Superior temporal gyrus (tissue), 1 donor: ENCODE results near the gene COX5A.
A peak's percentile ranks its signal among the peaks of the same experiment; 100 is the strongest.

Experiments
- DNase-seq: peaks from one replicate; pipeline ENCODE4 v3.0.0-alpha.2; 2016; ENCODE audit errors: extremely low spot score

The COX5A gene

GRCh38 chr15:74937590-74938371 is at the start of gene COX5A:
Gene COX5A, minus strand, starts transcription at chr15:74938073. Its CDS starts 59 bp downstream, at chr15:74938014.
- DNase-seq, result peak; percentile 97

GRCh38 chr15:74983725-74984231 is 45.9 kb upstream of the COX5A start:
- no peak for DNase-seq

- DNase-seq, result no peak
Observed at GRCh38 chr15:74982183-74982582, 44.3 kb upstream of the COX5A start.

- no peak for DNase-seq
Observed at GRCh38 chr15:74978503-74978902, 40.6 kb upstream of the COX5A start.

- DNase-seq, result no peak
Observed at GRCh38 chr15:74978077-74978476, 40.2 kb upstream of the COX5A start.

GRCh38 chr15:74977599-74977998 is 39.7 kb upstream of the COX5A start:
- no peak for DNase-seq

- no peak for DNase-seq
Observed at GRCh38 chr15:74976159-74976558, 38.3 kb upstream of the COX5A start.

- no peak for DNase-seq
Observed at GRCh38 chr15:74967670-74968069, 29.8 kb upstream of the COX5A start.

- no peak for DNase-seq
Observed at GRCh38 chr15:74964794-74965193, 26.9 kb upstream of the COX5A start.

- no peak for DNase-seq
Observed at GRCh38 chr15:74963213-74963612, 25.3 kb upstream of the COX5A start.

GRCh38 chr15:74962671-74963070 is 24.8 kb upstream of the COX5A start:
- DNase-seq, result no peak

- no peak for DNase-seq
Observed at GRCh38 chr15:74962219-74962618, 24.3 kb upstream of the COX5A start.

GRCh38 chr15:74961616-74962015 is 23.7 kb upstream of the COX5A start:
- DNase-seq, result no peak

GRCh38 chr15:74960995-74961588 is 23.2 kb upstream of the COX5A start:
- DNase-seq, result no peak

- no peak for DNase-seq
Observed at GRCh38 chr15:74960286-74960685, 22.4 kb upstream of the COX5A start.

- DNase-seq, result no peak
Observed at GRCh38 chr15:74959586-74959939, 21.7 kb upstream of the COX5A start.

GRCh38 chr15:74958908-74959585 is 21.2 kb upstream of the COX5A start:
- DNase-seq, result no peak

GRCh38 chr15:74958320-74958907 is 20.5 kb upstream of the COX5A start:
- no peak for DNase-seq

GRCh38 chr15:74957476-74958035 is 19.7 kb upstream of the COX5A start:
- no peak for DNase-seq

GRCh38 chr15:74956648-74957475 is 19.0 kb upstream of the COX5A start, which contains the start of gene RPP25:
Gene RPP25, minus strand, starts transcription at chr15:74956772. Its CDS starts 189 bp downstream, at chr15:74956583.
- peak; percentile 61 for DNase-seq
